Activated T-helper 1 cell treated with anti-CD3 and anti-CD28 coated beads, Interleukin-2, amount 50 U/mL, for 16 hours (primary cell): ENCODE measurements around the gene ZNF410.

Experiments used
- DNase-seq, 2 donors: peaks; one replicate each; pipeline ENCODE4 v3.0.0-alpha.2; 2020; ENCODE audit warnings: low read depth in 1 of 2, low spot score in 1 of 2

The ZNF410 gene

DNA sequence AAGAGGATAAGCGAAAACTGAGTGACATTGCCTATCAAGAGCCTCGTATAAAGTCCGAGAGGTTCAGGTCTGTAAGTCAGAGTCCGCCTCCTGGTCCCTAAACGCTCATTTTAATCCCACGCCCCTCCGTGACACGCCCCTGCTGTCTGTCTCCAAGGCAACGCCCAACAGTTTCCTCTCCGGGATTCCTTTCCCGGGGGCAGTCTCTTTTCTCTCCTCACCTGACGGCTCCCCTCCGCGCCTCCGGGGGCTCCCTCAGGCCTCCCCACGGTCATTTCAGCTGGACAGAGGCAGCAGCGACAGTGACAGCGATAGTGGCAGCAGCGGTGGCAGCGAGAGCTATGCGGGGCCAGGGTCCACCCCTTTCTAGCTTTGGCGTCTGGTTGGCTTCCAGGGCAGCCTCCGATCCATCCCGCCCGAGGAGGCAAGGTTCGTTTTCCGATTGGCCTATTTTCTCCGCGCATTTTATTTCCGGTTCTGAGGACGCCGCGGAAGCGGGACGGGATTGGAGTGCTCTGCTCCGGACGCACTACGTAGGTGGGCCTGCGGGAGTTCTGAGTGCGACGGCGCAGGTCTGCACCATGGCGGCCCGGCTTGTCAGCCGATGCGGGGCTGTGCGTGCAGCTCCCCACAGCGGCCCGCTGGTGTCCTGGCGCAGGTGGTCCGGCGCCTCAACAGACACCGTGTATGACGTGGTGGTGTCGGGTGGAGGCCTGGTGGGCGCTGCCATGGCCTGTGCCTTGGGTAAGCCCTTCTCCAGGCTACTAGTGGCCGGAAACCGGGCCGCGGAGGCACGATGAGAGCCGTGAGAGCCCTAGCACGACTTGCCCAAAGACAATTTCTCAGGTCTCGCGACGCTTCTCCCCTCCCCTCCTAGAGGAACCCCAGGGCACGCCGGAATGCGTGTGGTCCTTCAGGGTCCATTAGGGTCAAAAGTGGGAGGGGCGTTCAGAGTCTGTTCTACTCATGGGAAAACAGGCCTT, 63.4 kb downstream of the ZNF410 start, which contains the start of the genes COQ6 and FAM161B:
COQ6 (plus strand) TSS at position 551 of the 983 bp plus-strand sequence; CDS start at position 582, 31 bp downstream.
FAM161B (minus strand) TSS at position 343 of the 983 bp plus-strand sequence; CDS start at position 275, 68 bp downstream.
- DNase-seq, result peak; percentile 81 to 87

DNA sequence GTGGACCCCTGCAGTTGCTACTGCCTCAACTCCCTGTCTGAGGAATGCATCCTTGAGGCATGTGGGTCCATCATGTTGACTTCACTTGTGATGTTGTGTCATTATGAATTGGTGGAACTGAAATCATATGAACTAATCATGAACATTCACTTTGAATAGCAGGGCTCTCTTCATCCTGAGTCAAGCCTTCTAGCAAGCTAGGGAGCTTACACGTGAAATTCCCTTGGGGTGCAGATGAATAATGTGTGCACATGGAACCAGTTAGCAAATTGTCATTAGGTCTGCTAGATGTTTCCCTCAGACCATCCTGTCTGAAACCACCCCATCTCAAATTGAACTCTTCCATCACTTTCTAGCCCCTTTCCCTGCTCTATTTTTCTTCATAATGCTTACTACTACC, 67.1 kb downstream of the ZNF410 start:
- DNase-seq, result no peak

DNA sequence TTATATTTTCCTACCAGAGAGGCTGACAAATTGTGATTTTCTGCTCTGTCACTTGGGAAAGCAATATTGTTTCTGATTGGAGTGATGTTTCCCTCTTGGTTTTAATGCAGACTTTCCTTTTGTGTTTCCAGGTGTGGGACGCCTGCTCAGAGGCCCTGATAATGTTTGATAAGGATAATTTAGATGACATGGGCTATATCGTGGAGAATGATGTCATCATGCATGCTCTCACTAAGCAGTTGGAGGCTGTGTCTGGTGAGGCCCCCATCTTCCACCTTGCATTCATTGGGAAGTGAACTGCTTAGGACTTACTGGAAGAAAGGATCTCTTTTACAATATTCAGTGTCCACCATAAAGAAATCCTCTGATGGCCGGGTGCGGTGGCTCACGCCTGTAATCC, 69.0 kb downstream of the ZNF410 start:
- no peak for DNase-seq

GRCh38 chr14:73958591-73958990, 71.9 kb downstream of the ZNF410 start:
- no peak for DNase-seq

DNA sequence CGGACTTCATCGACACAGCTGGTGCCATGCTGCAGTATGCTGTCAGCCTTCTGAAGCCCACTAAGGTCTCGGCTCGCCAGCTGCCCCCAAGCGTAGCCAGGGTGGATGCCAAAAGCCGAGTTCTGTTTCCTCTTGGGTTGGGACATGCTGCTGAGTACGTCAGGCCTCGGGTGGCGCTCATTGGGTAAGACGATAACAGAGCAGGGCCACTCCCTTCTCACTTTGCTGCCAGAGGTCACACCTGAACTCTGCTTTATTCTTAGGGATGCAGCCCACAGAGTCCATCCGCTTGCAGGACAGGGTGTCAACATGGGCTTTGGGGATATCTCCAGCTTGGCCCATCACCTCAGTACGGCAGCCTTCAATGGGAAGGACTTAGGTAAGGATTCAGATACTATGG, 74.5 kb downstream of the ZNF410 start:
- no peak for DNase-seq

GRCh38 chr14:73965216-73965615, 78.6 kb downstream of the ZNF410 start:
- no peak for DNase-seq

- DNase-seq, result no peak
Observed at GRCh38 chr14:73968885-73969284, 82.2 kb downstream of the ZNF410 start.

GRCh38 chr14:73973497-73973896, 86.8 kb downstream of the ZNF410 start:
- DNase-seq, result no peak

- DNase-seq, result no peak
Observed at GRCh38 chr14:73976125-73976524, 89.5 kb downstream of the ZNF410 start.

GRCh38 chr14:73977896-73978295, 91.2 kb downstream of the ZNF410 start:
- no peak for DNase-seq
